Measurements from ENCODE around the gene RAD51B.

The RAD51B gene

GRCh38 chr14:68511129-68512047 is 691.8 kb downstream of the RAD51B start:
- DNase-seq (ENCODE audit: low spot score): no peak

- DNase-seq (ENCODE audit: low spot score): no peak
These were observed 692.5 kb downstream of the RAD51B start for GRCh38 chr14:68512088-68512487.

GRCh38 chr14:68513137-68513536 is 693.6 kb downstream of the RAD51B start:
- DNase-seq (ENCODE audit: low spot score): no peak

- DNase-seq (ENCODE audit: low spot score): no peak
These were observed 694.4 kb downstream of the RAD51B start for GRCh38 chr14:68513838-68514607.

GRCh38 chr14:68514608-68515194 is 695.1 kb downstream of the RAD51B start:
- DNase-seq (ENCODE audit: low spot score): no peak

- no peak for DNase-seq (ENCODE audit: low spot score)
These were observed 696.8 kb downstream of the RAD51B start for GRCh38 chr14:68516342-68516741.

GRCh38 chr14:68518166-68518565 is 698.6 kb downstream of the RAD51B start:
- no peak for DNase-seq (ENCODE audit: low spot score)

GRCh38 chr14:68518761-68519670 is 699.4 kb downstream of the RAD51B start:
- DNase-seq (ENCODE audit: low spot score): no peak

GRCh38 chr14:68519671-68520187 is 700.1 kb downstream of the RAD51B start:
- DNase-seq (ENCODE audit: low spot score): no peak

GRCh38 chr14:68520637-68521556 is 701.3 kb downstream of the RAD51B start:
- DNase-seq (ENCODE audit: low spot score): peak; percentile 46

GRCh38 chr14:68521557-68521901 is 702.0 kb downstream of the RAD51B start:
- DNase-seq (ENCODE audit: low spot score): no peak

- DNase-seq (ENCODE audit: low spot score): no peak
These were observed 702.5 kb downstream of the RAD51B start for GRCh38 chr14:68521961-68522509.

GRCh38 chr14:68522510-68523325 is 703.1 kb downstream of the RAD51B start:
- no peak for DNase-seq (ENCODE audit: low spot score)

- no peak for DNase-seq (ENCODE audit: low spot score)
These were observed 703.7 kb downstream of the RAD51B start for GRCh38 chr14:68523326-68523610.

- no peak for DNase-seq (ENCODE audit: low spot score)
These were observed 704.6 kb downstream of the RAD51B start for GRCh38 chr14:68523989-68524725.

GRCh38 chr14:68525516-68525915 is 705.9 kb downstream of the RAD51B start:
- no peak for DNase-seq (ENCODE audit: low spot score)

GRCh38 chr14:68526512-68527091 is 707.0 kb downstream of the RAD51B start:
- DNase-seq (ENCODE audit: low spot score): no peak

- DNase-seq (ENCODE audit: low spot score): no peak
These were observed 707.8 kb downstream of the RAD51B start for GRCh38 chr14:68527329-68527851.
